ENCODE results near the gene CHST9. TPM values are rescaled to one million over a fixed set of nuclear protein-coding genes. Genes with fewer than 3 reads are reported as not detected.
"Not testable (repeated sequence)": the region's sequence is repeated elsewhere in the genome, so short reads cannot be mapped to it uniquely, and the experiment has no call there.

Gene CHST9
- total RNA-seq, 1 donor from 2014 or later, result not detected

DNA sequence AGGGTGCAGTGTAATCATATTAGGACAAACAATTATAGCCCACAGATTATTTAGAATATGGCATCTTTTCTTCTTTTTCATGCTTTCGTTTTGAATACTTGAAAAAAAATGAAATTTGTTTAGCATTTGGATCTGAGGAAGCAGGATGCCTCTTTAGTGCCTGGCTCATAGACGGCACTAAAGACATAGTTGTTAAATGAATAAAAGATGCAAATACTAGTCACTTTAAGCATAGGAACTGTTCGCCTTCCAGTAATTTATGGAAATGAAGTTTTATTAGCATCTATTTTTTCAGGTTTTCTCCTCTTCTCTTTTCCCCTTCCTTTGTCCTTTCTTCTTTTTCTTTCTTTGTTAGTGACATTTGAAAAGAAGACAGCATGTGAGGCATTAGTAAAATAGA lies 80.4 kb downstream of the CHST9 start:
- DNase-seq (ENCODE audit: low read depth, low spot score), result no peak

DNA sequence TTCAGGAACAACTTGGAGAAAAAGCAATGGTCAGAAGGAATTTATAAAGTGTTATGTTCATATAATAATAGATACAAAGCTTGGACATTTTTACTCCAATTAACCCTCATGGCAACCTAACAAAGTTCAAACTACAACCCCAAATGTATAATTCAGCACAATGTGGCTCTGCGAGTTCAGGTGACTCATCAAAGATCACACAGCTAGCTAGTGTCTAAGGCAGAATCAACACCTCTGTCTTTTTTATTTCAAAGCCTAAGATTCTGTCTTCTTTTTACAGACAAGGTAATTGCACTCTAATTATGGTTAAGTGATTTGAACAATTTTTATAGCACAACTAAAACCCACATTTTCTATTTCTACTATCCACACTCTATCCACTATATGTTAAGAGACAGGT lies 90.5 kb downstream of the CHST9 start:
- DNase-seq (ENCODE audit: low read depth, low spot score), result no peak

DNA sequence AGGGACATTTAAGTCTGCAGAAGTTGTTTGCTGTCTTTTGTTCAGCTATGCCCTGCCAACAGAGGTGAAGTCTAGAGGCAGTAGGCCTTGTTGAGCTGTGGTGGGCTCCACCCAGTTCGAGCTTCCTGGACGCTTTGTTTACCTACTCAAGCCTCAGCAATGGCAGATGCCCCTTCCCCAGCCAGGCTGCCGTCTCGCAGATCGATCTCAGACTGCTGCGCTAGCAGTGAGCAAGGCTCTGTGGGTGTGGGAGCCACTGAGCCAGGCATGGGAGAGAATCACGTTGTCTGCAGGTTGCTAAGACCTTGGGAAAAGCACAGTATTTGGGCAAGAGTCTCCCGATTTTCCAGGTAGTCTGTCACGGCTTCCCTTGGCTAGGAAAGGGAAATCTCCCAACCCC lies 91.8 kb downstream of the CHST9 start:
- not testable (repeated sequence) for DNase-seq (ENCODE audit: low read depth, low spot score)

DNA sequence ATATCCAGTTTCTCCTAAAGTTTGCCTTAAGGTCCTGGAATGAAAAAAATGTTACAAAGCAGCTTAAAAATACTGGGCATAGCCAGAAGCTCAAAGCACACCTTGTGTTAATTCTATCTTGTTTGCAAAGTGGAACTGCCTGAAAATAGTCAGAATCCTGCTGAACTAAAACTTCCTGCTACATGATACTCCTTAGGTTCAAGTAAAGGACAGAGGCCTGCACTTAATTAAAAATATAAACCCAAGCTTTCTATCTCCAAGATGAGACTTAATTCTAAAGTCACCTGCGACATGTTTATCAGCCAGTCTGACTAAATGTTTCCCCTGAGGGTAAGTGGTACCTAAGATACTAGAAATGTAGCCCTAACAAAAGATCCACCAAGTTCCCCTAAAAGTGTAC lies 103.4 kb downstream of the CHST9 start:
- DNase-seq (ENCODE audit: low read depth, low spot score), result no peak

GRCh38 chr18:27075828-27076227 lies 109.3 kb downstream of the CHST9 start:
- DNase-seq (ENCODE audit: low read depth, low spot score), result no peak

GRCh38 chr18:27073404-27073830 lies 111.7 kb downstream of the CHST9 start:
- no peak for DNase-seq (ENCODE audit: low read depth, low spot score)

GRCh38 chr18:27064673-27065072 lies 120.4 kb downstream of the CHST9 start:
- DNase-seq (ENCODE audit: low read depth, low spot score), result no peak

DNA sequence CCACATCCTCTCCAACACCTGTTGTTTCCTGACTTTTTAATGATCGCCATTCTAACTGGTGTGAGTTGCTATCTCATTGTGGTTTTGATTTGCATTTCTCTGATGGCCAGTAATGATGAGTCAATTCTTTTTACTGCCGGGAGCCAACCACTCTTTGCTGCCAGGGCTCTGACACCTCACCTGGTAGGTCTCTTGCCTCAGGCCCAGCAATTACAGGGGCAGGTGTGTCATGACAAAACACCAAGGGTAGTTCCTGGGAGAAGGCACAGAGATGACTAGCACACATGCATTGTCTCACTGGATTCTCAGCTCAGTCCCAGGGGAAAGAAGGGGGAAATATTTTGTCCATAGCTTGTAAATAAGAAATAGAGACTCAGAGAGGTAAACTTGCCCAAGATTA lies 122.3 kb downstream of the CHST9 start:
- DNase-seq (ENCODE audit: low read depth, low spot score), result no peak

GRCh38 chr18:27061488-27062095 lies 123.5 kb downstream of the CHST9 start:
- no peak for DNase-seq (ENCODE audit: low read depth, low spot score)

DNA sequence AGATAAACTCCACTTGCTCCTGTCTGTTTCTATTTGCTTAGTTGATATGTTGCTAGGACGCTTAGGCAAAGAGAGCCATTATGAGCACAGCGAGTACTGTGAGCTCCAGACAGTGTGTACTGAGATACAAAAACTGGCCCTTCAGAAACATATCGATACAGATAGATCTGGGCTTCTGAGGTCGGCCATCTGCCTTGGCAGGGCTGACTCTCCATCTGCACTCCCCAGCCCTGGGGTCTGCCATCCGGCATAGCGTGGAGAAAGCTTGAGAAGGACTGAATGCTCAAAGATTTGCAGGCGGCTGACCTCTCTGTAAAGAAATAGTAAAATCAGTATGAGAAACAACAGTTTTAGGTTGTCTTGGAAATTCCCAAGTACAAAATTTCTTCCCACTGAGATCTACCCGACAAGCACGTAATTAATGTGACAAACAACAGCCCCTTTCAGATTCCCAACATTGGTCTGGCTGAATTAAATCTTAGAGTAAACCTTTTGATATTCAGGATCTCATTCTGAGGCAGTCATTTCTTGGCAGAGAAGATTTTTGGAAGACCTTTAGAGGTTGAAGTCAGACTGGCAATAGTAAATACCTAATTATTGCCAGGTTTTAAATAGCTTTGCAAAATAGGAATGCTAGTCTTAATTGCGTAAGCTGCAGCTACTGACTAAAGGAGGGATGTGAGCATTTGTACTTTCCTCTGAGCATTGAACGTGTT lies 127.4 kb downstream of the CHST9 start:
- no peak for DNase-seq (ENCODE audit: low read depth, low spot score)

DNA sequence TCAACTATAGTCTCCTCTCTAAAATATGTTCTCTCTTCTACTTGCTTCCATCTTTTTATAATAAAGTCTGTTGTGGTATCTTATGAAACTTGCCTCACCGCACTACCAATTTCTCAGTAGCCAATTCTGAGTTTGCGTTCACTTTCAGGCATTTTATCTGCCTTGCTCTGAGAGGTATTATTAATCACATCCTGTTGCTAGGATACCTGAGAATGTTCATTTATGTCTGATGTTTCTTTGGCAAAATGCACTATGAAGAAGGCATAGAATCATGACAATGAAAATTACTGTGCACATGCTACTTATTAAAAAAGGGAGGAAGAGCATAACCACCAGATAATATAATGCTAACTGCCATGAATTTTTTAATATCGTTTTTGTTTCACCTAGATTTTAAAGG lies 130.2 kb downstream of the CHST9 start:
- DNase-seq (ENCODE audit: low read depth, low spot score), result no peak

DNA sequence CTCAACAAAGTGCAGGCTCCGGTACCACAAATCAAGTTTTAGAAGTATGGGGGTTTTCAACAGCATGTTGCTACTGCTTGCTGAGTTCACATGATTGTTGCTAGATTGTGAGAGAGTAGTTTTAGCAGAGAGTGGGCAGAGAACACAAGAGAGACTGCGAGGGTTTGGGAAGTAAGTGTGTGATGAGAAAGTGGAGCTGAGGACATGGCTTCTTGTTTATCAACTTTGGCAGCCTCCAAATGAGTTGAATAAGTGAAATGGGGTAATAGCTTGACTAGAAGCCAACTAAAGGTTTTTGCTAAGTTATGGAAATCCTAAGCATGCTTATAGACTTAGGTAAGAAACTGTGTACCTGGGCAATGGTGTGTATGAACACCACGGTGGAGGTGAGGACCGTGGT lies 135.1 kb downstream of the CHST9 start:
- DNase-seq (ENCODE audit: low read depth, low spot score), result no peak

- DNase-seq (ENCODE audit: low read depth, low spot score), result no peak
Measured at GRCh38 chr18:27045342-27045741, 139.8 kb downstream of the CHST9 start.

GRCh38 chr18:27042177-27042576 lies 142.9 kb downstream of the CHST9 start:
- no peak for DNase-seq (ENCODE audit: low read depth, low spot score)

GRCh38 chr18:27040796-27041195 lies 144.3 kb downstream of the CHST9 start:
- no peak for DNase-seq (ENCODE audit: low read depth, low spot score)

DNA sequence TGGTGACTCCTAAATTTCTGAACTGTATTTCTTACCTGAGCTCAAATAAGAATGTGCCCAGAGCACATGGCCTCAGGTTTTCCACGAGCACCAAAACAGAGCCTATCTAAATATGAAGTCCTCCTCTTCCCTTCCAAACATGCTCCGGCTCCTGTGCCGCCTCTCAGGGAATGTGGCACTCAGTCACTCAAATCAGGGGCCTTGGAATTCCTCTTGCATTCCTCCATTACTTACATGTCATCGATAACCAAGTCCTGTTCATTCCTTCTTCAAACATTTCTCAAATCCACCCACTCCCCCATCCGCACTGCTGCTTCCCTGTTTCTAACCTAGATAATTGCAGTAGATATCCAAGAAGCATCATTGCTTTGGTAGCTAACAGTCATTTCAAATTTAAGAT lies 151.4 kb downstream of the CHST9 start:
- no peak for DNase-seq (ENCODE audit: low read depth, low spot score)

- DNase-seq (ENCODE audit: low read depth, low spot score), result no peak
Measured at GRCh38 chr18:27030421-27030820, 154.7 kb downstream of the CHST9 start.

- DNase-seq (ENCODE audit: low read depth, low spot score), result no peak
Measured at GRCh38 chr18:27022477-27022876, 162.6 kb downstream of the CHST9 start.

- DNase-seq (ENCODE audit: low read depth, low spot score), result no peak
Measured at GRCh38 chr18:27017901-27018500, 167.1 kb downstream of the CHST9 start.

- DNase-seq (ENCODE audit: low read depth, low spot score), result no peak
Measured at GRCh38 chr18:27014841-27015240, 170.3 kb downstream of the CHST9 start.

GRCh38 chr18:27010784-27011183 lies 174.3 kb downstream of the CHST9 start:
- no peak for DNase-seq (ENCODE audit: low read depth, low spot score)

DNA sequence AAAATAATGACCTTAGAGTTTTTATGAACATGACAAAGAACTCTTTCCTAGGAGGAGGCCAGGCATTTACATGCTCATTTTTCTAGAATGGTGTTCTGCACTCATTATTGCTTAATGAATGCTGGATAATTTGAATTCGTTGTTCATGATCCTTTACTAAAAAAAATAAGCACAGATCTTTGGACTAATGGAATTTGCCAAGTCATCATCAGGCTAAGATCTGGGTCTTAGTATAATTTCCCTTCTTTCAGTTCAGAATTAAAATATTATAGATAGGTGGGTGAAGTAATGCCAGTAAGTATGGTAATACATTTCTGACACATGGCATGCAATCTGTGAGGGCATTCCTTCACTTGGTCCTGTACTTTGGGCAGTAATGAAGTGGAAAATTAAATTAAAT lies 175.8 kb downstream of the CHST9 start:
- DNase-seq (ENCODE audit: low read depth, low spot score), result no peak

DNA sequence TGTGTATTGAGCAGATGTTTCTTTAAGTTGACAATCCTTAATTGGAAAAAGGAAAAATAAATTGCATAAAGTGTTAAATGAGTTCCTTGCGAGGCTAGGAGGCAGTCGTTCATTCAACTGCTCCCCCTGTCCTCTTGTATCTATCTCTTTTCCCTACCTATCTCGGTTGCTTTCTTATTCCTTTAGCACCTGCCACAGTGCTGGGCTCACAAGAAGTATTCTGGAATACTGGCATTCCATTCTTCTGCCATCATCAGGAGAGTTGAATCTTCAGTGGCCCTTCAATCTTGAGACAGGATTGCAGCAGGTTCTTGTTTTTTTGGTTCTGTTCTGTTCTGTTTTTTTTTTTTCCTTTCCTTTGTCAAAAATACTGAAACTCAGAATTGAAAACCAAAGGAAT lies 176.5 kb downstream of the CHST9 start:
- DNase-seq (ENCODE audit: low read depth, low spot score), result no peak

Data from pulmonary artery endothelial cell (primary cell).